GM19324 (cell line): ENCODE measurements around the gene MPC1.

Source experiments
- ATAC-seq: cut with Tn5 transposase; IDR thresholded peaks from one replicate; pipeline ENCODE4 v1.9.1; 2021; ENCODE audit warnings: mild to moderate bottlenecking, moderate library complexity; ENCODE audit not compliant: unreplicated experiment, low FRiP score

MPC1 gene

GRCh38 chr6:166382933-166383801 lies at the start of gene MPC1:
Gene MPC1 (minus strand): TSS chr6:166382940. CDS start chr6:166382876, 64 bp downstream.
- ATAC-seq, result peak; percentile 97

- no peak for ATAC-seq
Measured at GRCh38 chr6:166430269-166430668, 47.5 kb upstream of the MPC1 start.

- no peak for ATAC-seq
Measured at GRCh38 chr6:166424431-166424830, 41.7 kb upstream of the MPC1 start.

DNA sequence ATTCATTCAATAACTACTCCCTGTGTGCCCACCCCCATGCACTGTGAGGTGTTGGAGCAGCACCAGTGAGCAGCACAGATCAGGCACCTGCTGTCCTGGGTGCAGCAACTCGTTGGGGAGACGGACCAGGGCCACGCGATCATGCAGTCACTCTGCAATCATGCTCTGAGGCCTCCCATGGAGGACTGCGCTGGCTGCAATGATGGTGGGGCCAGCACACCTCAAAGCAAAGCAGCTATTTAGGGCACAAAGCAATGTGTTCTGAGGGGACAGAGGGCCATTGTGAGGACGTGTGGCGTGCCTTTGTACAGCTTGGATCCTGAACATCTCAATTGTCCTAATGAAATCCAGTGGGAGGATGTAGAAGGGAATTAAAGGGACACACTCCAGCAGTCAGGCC lies 41.0 kb upstream of the MPC1 start:
- no peak for ATAC-seq

DNA sequence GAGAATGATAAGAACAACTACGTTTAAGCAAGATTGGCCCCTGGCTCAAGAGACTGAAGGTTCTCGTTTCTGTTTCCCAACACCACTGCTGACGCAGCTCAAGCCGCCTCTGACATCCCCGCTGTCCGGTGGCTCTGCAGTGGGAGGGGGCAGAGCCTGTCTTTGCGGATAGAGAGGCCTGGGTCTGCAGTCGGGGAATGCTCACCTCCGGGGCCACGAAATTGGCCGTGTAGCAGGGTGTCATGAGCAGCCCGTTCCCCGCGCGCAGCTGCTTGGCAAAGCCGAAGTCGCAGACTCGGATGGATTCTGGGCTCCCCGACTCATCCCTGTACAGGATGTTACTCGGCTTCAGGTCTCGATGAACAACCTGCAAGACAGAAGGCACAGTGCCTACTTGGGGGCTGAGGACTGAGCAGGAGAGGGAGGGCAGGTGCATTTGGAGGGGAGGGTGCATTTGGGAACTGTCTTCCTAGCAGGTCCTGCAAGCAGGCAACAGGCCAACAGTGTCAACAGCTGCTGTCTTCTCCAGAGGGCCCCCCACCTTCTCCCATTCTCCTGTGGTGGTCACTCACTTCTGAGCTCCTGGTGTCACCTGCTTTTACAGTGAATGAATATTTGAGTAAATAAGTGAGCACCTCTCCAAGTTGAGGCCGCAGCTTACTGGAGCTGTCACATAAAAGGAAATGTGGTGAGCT lies 40.5 kb upstream of the MPC1 start:
- no peak for ATAC-seq

GRCh38 chr6:166422201-166422940 lies 39.6 kb upstream of the MPC1 start:
- no peak for ATAC-seq

GRCh38 chr6:166420351-166420750 lies 37.6 kb upstream of the MPC1 start:
- no peak for ATAC-seq

- ATAC-seq, result peak; percentile 31
Measured at GRCh38 chr6:166419717-166420116, 37.0 kb upstream of the MPC1 start.

DNA sequence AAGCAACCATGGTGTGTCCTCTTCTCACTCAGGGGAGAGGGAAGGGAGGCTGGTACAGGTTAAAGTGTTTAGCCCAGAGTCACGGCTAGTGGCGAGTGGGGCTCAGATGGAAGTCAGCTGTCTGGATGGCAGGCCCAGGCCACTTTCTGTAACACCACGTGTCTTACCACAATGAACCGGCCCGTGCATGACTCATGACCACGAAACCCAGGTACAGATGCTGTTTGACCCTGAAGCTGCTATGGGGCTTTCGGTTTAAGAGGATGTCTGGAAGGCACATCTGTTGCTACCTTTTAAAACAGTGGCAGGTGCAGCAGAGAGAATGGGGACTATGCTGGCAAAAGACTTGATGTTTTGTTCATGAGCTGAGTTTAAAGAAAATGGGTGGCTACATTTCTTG lies 36.5 kb upstream of the MPC1 start:
- peak; percentile 87 for ATAC-seq

GRCh38 chr6:166418691-166419143 lies 36.0 kb upstream of the MPC1 start:
- ATAC-seq, result no peak

DNA sequence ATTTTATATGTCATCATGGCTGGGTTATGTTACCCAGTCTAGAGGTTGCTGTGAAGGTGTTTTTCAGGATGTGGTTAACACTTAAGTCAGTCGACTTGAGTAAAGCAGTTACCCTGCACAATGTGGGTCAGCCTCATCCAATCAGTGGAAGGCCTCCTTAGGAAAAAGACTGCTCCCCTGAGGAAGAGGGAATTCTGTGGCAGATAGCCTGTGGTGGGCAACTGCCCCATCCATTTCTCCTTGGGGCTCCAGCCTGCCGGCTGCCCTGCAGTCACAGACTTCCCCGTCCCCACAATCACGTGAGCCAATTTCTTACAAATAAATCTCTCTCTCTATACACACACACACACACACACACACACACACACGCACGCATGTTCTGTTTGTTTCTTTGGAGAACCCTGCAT lies 34.5 kb upstream of the MPC1 start:
- no peak for ATAC-seq

DNA sequence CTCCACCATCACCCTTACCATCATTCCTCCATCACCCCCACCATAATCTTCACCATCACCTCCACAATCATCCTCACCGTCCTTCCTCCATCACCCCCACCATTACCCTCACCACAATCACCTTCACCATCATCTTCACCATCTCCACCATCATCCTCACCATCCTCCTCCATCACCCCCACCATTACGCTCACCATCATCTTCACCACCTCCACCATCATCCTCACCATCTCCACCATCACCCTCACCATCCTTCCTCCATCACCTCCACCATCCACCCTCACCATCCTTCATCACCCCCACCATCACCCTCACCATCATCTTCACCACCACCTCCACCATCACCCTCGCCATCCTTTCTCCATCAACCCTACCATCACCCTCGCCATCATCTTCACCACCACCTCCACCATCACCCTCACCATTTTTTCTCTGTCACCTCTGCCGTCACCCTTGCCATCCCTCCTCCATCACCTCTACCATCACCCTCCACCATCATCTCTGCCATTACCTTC lies 33.1 kb upstream of the MPC1 start:
- ATAC-seq, result no peak

DNA sequence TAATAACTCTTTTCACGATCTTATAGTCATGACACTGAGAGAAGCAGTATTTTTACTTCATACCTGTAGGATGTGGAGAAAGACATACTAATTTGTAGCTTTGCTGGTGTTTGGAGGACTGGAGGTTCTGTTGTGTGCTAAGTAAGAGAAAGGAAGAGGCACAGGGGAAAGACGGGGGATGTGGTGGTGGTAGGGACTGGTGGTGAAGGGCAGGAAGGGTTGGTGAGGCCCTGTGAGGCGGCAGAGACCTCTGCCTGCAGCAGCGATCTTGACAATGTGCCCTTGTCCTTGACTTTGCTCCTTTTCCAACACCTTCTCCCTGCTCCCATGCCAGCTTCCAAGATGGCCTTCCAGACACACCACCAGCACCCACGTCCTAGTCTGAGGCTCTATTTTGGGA lies 32.6 kb upstream of the MPC1 start:
- no peak for ATAC-seq

DNA sequence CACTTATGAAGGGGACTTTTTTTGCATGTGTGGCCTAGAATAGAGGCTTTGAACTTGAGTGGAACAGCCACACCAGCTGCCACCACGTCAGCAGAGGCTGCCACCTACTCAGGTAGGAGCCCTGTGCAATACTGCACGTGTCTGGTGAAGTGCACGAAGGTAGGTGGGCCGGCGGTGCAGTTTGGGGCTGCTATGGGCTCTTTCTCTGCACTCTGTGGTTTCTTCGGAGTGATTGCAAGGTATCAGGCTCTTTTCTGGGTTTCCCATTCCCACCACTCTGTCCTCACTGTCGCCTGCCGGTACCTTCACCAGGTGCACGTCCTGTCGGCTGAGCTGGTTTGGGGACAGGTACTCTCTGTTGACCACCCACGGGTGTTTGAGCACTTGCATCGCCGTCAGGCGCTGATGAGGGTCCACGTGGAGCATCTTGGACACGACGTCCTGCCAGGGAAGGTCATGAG lies 30.8 kb upstream of the MPC1 start:
- ATAC-seq, result no peak

DNA sequence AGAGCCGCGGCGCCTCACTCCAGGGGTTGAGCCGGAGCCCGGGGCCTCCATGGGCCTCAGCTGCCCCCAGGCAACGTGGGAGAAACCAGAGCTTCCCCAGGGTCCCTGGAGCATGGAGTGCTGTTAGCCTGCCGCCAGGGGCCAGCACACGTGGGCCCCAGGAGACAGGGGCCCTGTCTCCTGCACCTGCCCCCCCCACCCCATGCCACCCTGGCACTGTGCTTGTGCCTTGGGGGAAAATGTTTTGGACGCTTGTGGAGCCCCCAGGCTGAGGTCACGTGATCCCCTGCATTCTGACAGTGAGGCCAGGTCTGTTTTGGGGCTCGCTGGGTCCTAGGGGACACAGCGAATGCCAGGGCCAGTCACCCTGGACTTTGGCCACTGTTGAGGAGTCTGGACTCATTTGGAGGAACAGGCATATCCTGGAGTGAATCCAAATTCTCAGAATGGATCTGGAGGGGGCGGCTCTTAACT lies 30.2 kb upstream of the MPC1 start:
- no peak for ATAC-seq

GRCh38 chr6:166412156-166412910 lies 29.6 kb upstream of the MPC1 start:
- no peak for ATAC-seq

GRCh38 chr6:166411721-166412151 lies 29.0 kb upstream of the MPC1 start:
- ATAC-seq, result no peak

DNA sequence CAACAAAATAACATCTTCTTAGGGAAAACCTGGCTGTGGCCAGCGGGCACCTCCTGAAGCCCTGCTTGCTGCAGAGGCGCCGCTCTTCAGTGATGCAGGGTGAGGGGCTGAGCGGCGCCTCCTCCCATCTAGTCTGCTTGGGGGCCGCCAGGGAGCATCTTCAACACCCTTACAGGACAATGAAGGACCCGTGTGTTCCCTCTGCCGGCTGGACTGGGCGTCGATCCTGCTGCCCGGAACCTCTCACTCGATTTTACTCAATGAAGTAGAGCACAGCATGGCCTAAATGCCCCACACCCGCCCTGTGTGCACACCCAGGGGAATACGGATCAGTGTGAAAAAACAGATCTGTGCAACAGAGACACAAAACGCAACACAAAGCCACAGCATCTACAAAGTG lies 28.5 kb upstream of the MPC1 start:
- no peak for ATAC-seq

- no peak for ATAC-seq
Measured at GRCh38 chr6:166410426-166410935, 27.7 kb upstream of the MPC1 start.
